ENCODE measurements around the gene AMIGO1.

The AMIGO1 gene

DNA sequence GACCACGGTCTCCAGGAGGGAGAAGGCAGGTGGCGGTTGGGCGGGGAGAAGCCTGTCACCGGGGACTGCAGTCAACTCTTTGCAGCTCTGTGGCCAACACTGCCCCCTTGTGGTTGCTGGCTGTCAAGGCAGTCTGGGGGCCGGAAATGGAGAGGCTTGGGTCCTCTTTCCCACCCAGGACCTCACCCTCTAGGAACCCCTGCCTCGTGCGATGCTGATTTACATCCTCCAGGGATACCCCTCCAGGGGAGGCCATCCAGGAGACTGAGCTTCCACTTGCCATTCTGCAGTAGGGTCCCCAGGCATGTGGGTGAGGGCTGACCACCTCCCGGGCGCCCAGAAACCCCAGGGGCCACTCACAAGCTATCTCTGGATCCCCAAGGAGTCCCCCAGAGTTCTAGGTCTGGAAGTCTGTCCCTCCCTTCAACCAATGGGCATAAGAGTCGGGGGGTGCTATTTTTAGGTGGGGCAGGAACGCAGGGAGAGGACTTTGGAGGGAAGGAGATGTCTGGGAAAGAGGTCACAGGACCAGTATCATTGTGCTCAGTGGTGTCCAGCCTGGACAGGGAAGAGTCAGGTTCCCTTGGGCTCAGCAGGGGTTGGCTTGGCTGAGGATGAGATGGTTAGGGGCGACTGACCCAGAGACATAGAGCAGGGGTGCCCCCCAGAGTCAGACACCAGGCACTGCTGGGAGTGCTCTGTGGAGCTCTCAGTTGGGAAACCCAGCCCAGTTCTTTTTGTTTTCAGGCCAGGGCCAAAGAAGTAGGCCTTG is 23.0 kb upstream of the AMIGO1 start:
- DNase-seq, result peak; percentile 91
- ATAC-seq (ENCODE audit: insufficient read depth, low read depth), result peak; percentile 91
- Histone ChIP-seq H2AFZ (ENCODE audit: low read depth, low read length) (peak overlapping the region; percentile 92), H3K9ac (ENCODE audit: low read depth, low read length) (peak overlapping the region; percentile 47), H3K27ac (ENCODE audit: low read length) (peak overlapping the region; percentile 65), H3K4me1 (ENCODE audit: insufficient read depth, low read length) (peaks cover 13% of the 10 kb centered on the region), H3K9me3 (ENCODE audit: insufficient read depth, low read length, severe bottlenecking) (no peaks in the 10 kb centered on the region), H3K27me3 (ENCODE audit: insufficient read depth, low read length, poor library complexity) (no peaks in the 10 kb centered on the region), H3K36me3 (ENCODE audit: insufficient read depth, low read length) (no peaks in the 10 kb centered on the region), H3K79me2 (ENCODE audit: insufficient read depth, low read length) (no peaks in the 10 kb centered on the region), H3K4me3 (ENCODE audit: low read depth in 1 of 2, low read length in 2 of 2) (peak overlapping the region in 1 of 2 experiments; percentile 46; a peak in 2 of 4 replicates), H4K20me1 (ENCODE audit: insufficient read depth, low read length) (no peaks in the 10 kb centered on the region), H3K4me2 (ENCODE audit: insufficient read depth, low read length) (peak overlapping the region; percentile 60)
- TF ChIP-seq, protein P1, sequence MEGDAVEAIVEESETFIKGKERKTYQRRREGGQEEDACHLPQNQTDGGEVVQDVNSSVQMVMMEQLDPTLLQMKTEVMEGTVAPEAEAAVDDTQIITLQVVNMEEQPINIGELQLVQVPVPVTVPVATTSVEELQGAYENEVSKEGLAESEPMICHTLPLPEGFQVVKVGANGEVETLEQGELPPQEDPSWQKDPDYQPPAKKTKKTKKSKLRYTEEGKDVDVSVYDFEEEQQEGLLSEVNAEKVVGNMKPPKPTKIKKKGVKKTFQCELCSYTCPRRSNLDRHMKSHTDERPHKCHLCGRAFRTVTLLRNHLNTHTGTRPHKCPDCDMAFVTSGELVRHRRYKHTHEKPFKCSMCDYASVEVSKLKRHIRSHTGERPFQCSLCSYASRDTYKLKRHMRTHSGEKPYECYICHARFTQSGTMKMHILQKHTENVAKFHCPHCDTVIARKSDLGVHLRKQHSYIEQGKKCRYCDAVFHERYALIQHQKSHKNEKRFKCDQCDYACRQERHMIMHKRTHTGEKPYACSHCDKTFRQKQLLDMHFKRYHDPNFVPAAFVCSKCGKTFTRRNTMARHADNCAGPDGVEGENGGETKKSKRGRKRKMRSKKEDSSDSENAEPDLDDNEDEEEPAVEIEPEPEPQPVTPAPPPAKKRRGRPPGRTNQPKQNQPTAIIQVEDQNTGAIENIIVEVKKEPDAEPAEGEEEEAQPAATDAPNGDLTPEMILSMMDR (IDR thresholded peaks at IDR 0.05; ENCODE audit: borderline replicate concordance, extremely low read depth, low read length, poor library complexity, severe bottlenecking), result peak; percentile 99
- TF ChIP-seq EZH2 (IDR thresholded peaks at IDR 0.05; ENCODE audit: borderline replicate concordance, low read depth, low read length, severe bottlenecking), result no peak

DNA sequence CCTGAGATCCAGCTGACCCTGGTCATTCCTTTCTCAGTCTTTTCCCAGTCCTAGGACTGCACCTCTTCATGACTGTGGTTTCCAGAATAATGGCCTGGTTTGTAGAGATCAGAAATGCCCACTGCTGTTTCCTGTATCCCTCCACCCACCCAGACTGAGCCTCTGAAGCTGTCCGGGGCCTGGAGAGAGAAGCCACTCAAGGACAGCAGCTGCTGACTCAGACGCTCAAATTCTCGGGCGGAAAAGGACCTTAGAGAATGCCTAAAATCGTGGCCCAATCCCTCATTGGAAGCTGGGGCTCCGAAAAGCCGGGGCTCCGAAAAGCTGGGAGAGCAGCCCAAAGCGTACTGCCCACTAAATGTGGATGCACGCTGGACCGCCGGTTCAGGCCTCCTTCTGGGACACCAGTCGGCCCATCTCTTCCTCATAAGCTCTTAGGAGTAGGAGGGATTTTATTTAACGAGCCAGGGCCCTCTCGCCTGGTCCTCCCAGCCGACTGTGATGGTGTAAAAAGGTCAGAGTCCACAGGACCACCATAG is 22.4 kb upstream of the AMIGO1 start:
- DNase-seq (no peak), ATAC-seq (ENCODE audit: insufficient read depth, low read depth) (no peak)
- Histone ChIP-seq H3K79me2 (ENCODE audit: insufficient read depth, low read length) (no peaks in the 10 kb centered on the region), H3K4me2 (ENCODE audit: insufficient read depth, low read length) (peak overlapping the region; percentile 60), H3K4me3 (ENCODE audit: low read depth in 1 of 2, low read length in 2 of 2) (peak overlapping the region in 1 of 2 experiments; percentile 46; a peak in 1 of 4 replicates), H3K9ac (ENCODE audit: low read depth, low read length) (peak overlapping the region; percentile 47; the same call in 1 of the 2 replicates), H3K27me3 (ENCODE audit: insufficient read depth, low read length, poor library complexity) (no peaks in the 10 kb centered on the region), H3K9me3 (ENCODE audit: insufficient read depth, low read length, severe bottlenecking) (no peaks in the 10 kb centered on the region), H3K36me3 (ENCODE audit: insufficient read depth, low read length) (no peaks in the 10 kb centered on the region), H2AFZ (ENCODE audit: low read depth, low read length) (peak overlapping the region; percentile 92), H4K20me1 (ENCODE audit: insufficient read depth, low read length) (no peaks in the 10 kb centered on the region), H3K4me1 (ENCODE audit: insufficient read depth, low read length) (peaks cover 13% of the 10 kb centered on the region), H3K27ac (ENCODE audit: low read length) (peak overlapping the region; percentile 65; the same call in 1 of the 2 replicates)
- no peak for TF ChIP-seq EZH2 (IDR thresholded peaks at IDR 0.05; ENCODE audit: borderline replicate concordance, low read depth, low read length, severe bottlenecking)
- TF ChIP-seq, protein P1 (IDR thresholded peaks at IDR 0.05; ENCODE audit: borderline replicate concordance, extremely low read depth, low read length, poor library complexity, severe bottlenecking), result no peak

DNA sequence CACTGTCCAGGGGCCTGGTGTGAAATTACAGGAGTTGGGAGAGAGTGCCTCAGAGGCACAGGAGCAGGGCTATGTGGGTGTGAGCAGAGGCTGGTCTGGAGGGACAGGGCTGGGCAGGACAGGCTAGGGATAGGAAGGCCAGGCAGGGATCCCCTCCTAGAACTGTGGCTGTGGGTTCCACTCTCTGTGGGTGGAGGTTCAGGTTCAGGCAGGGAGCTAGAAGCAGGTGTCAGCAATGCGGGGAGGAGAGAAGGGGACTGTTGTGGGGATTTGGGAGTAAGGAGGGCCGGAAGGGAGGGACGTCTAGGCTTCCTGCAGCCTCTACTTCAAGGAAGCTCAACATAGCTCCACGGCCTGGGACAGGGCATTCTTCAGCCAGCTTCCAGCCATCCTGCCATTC is 21.9 kb upstream of the AMIGO1 start:
- no peak for ATAC-seq (ENCODE audit: insufficient read depth, low read depth)
- no peak overlapping the region for H3K4me3 ChIP-seq (ENCODE audit: low read depth in 1 of 2, low read length in 2 of 2)
- TF ChIP-seq EZH2 (IDR thresholded peaks at IDR 0.05; ENCODE audit: borderline replicate concordance, low read depth, low read length, severe bottlenecking), result no peak
- TF ChIP-seq, protein P1 (IDR thresholded peaks at IDR 0.05; ENCODE audit: borderline replicate concordance, extremely low read depth, low read length, poor library complexity, severe bottlenecking), result no peak
- 0 out of 2 replicates have a peak overlapping the region, but pooled peaks have one; percentile 11 for H3K27ac ChIP-seq (ENCODE audit: low read length)
- no peak overlapping the region for H3K9ac ChIP-seq (ENCODE audit: low read depth, low read length)
- no peaks in the 10 kb centered on the region for H3K79me2 ChIP-seq (ENCODE audit: insufficient read depth, low read length)
- peaks cover 13% of the 10 kb centered on the region for H3K4me1 ChIP-seq (ENCODE audit: insufficient read depth, low read length)
- no peaks in the 10 kb centered on the region for H3K9me3 ChIP-seq (ENCODE audit: insufficient read depth, low read length, severe bottlenecking)
- no peak for DNase-seq
- H2AFZ ChIP-seq (ENCODE audit: low read depth, low read length), result peak overlapping the region; percentile 49
- H3K36me3 ChIP-seq (ENCODE audit: insufficient read depth, low read length), result no peaks in the 10 kb centered on the region
- H3K27me3 ChIP-seq (ENCODE audit: insufficient read depth, low read length, poor library complexity), result no peaks in the 10 kb centered on the region
- H4K20me1 ChIP-seq (ENCODE audit: insufficient read depth, low read length), result no peaks in the 10 kb centered on the region
- H3K4me2 ChIP-seq (ENCODE audit: insufficient read depth, low read length), result no peak overlapping the region
